Esophagus squamous epithelium (tissue), 4 donors: Measurements from ENCODE around the gene EXPH5.

Source experiments
- CTCF ChIP-seq, 6 experiments: fragments of 450-650 bp in 4 of 6; fragments of 200-600 bp in 2 of 6; sonication (generic) in 2 of 6; IDR thresholded peaks; one replicate each; pipeline ENCODE4 v1.5.1; 2016 to 2019; ENCODE audit warnings: antibody characterized with exemption in 6 of 6, mild to moderate bottlenecking in 4 of 6, moderate library complexity in 4 of 6
- POLR2A ChIP-seq, 4 donors: fragments of 450-650 bp; IDR thresholded peaks; one replicate each; pipeline ENCODE4 v1.6.1; 2017; ENCODE audit warnings: antibody characterized with exemption in 4 of 4, mild to moderate bottlenecking in 4 of 4, moderate library complexity in 3 of 4

- TF ChIP-seq CTCF (IDR thresholded peaks at IDR 0.05) (no peak), POLR2A (IDR thresholded peaks at IDR 0.05) (no peak)
These were observed 59.2 kb downstream of the EXPH5 start for GRCh38 chr11:108534274-108534882.
